H9 (cell line): ENCODE results near the gene TNC. TPM values are rescaled to one million over a fixed set of nuclear protein-coding genes. Genes with fewer than 3 reads are reported as not detected.

Experiments used
- DNase-seq: peaks from one replicate; pipeline ENCODE4 v3.0.0-alpha.2; 2017
- H2AFZ ChIP-seq: one replicate; pipeline ENCODE4 v1.6.1; 2013; ENCODE audit warnings: mild to moderate bottlenecking, low read length, control low read depth, moderate library complexity
- H2AK5ac ChIP-seq: 2 replicates; pipeline ENCODE4 v1.6.1; 2013; ENCODE audit warnings: low read length, control low read depth, mixed read lengths; ENCODE audit not compliant: insufficient read length
- H2BK120ac ChIP-seq: one replicate; pipeline ENCODE4 v1.6.1; 2013; ENCODE audit warnings: low read depth, mild to moderate bottlenecking, low read length, control low read depth, inconsistent platforms; ENCODE audit not compliant: poor library complexity, severe bottlenecking
- H2BK12ac ChIP-seq: 2 replicates; pipeline ENCODE4 v1.6.1; 2013; ENCODE audit warnings: low read length, control low read depth, mixed read lengths, low read depth; ENCODE audit not compliant: insufficient read length
- H2BK15ac ChIP-seq: 2 replicates; pipeline ENCODE4 v1.6.1; 2013; ENCODE audit warnings: low read depth, low read length, control low read depth
- H2BK20ac ChIP-seq: one replicate; pipeline ENCODE4 v1.6.1; 2013; ENCODE audit warnings: low read depth, mild to moderate bottlenecking, low read length, control low read depth, inconsistent platforms; ENCODE audit not compliant: poor library complexity, severe bottlenecking
- H2BK5ac ChIP-seq: 2 replicates; pipeline ENCODE4 v1.6.1; 2013; ENCODE audit warnings: low read length, control low read depth, mixed read lengths; ENCODE audit not compliant: insufficient read length
- H3K14ac ChIP-seq: 2 replicates; pipeline ENCODE4 v1.6.1; 2013; ENCODE audit warnings: low read length, control low read depth; ENCODE audit not compliant: insufficient read depth
- H3K18ac ChIP-seq: 2 replicates; pipeline ENCODE4 v1.6.1; 2013; ENCODE audit warnings: low read depth, mild to moderate bottlenecking, mixed read lengths, low read length, control low read depth; ENCODE audit not compliant: insufficient read length
- H3K23ac ChIP-seq: 2 replicates; pipeline ENCODE4 v1.6.1; 2013; ENCODE audit warnings: low read length, control low read depth, mixed read lengths, low read depth; ENCODE audit not compliant: insufficient read length
- H3K23me2 ChIP-seq: 2 replicates; pipeline ENCODE4 v1.6.1; 2013; ENCODE audit warnings: low read depth, mild to moderate bottlenecking, mixed read lengths, low read length, control low read depth; ENCODE audit not compliant: insufficient read length, poor library complexity, severe bottlenecking
- H3K27ac ChIP-seq: 2 replicates; pipeline ENCODE4 v1.5.1; 2013; ENCODE audit warnings: low read length, control low read depth, mixed read lengths, low read depth; ENCODE audit not compliant: insufficient read length
- H3K27me3 ChIP-seq: 2 replicates; pipeline ENCODE4 v1.6.1; 2013; ENCODE audit warnings: low read length, control low read depth, inconsistent platforms; ENCODE audit not compliant: insufficient read depth
- H3K4ac ChIP-seq: 2 replicates; pipeline ENCODE4 v1.6.1; 2013; ENCODE audit warnings: low read depth, mild to moderate bottlenecking, control low read depth, inconsistent platforms, low read length, moderate library complexity
- H3K4me1 ChIP-seq: 2 replicates; pipeline ENCODE4 v1.6.1; 2013; ENCODE audit warnings: low read length, control low read depth, inconsistent platforms; ENCODE audit not compliant: insufficient read depth
- H3K4me2 ChIP-seq: 2 replicates; pipeline ENCODE4 v1.6.1; 2013; ENCODE audit warnings: low read length, control low read depth, mixed read lengths; ENCODE audit not compliant: insufficient read length, insufficient read depth
- H3K56ac ChIP-seq: 2 replicates; pipeline ENCODE4 v1.6.1; 2013; ENCODE audit warnings: low read depth, mild to moderate bottlenecking, mixed read lengths, low read length, control low read depth; ENCODE audit not compliant: insufficient read length
- H3K79me1 ChIP-seq: 2 replicates; pipeline ENCODE4 v1.6.1; 2013; ENCODE audit warnings: low read depth, mild to moderate bottlenecking, moderate library complexity, low read length, control low read depth, inconsistent platforms; ENCODE audit not compliant: insufficient read depth, poor library complexity, severe bottlenecking
- H3K79me2 ChIP-seq: 2 replicates; pipeline ENCODE4 v1.6.1; 2013; ENCODE audit warnings: low read length, control low read depth, inconsistent platforms; ENCODE audit not compliant: insufficient read depth
- H3K9ac ChIP-seq: 2 replicates; pipeline ENCODE4 v1.6.1; 2013; ENCODE audit warnings: low read length, control low read depth, mixed read lengths; ENCODE audit not compliant: insufficient read length; ENCODE audit errors: extremely low read depth
- H3K9me3 ChIP-seq: one replicate; pipeline ENCODE4 v1.6.1; 2013; ENCODE audit warnings: low read depth, low read length, inconsistent platforms; ENCODE audit not compliant: control insufficient read depth
- H3T11ph ChIP-seq: one replicate; pipeline ENCODE4 v1.6.1; 2013; ENCODE audit warnings: mild to moderate bottlenecking, low read length, control low read depth, inconsistent platforms
- H4K20me1 ChIP-seq: one replicate; pipeline ENCODE4 v1.6.1; 2013; ENCODE audit not compliant: control insufficient read depth, insufficient read length, insufficient read depth
- H4K5ac ChIP-seq: 2 replicates; pipeline ENCODE4 v1.6.1; 2013; ENCODE audit warnings: low read depth, mild to moderate bottlenecking, mixed read lengths, low read length, control low read depth; ENCODE audit not compliant: insufficient read length
- H4K8ac ChIP-seq: replicated peaks from 2 replicates; pipeline ENCODE4 v1.6.1; 2013; ENCODE audit warnings: low read length, control low read depth, mixed read lengths, low read depth; ENCODE audit not compliant: insufficient read length
- H4K91ac ChIP-seq: 2 replicates; pipeline ENCODE4 v1.6.1; 2013; ENCODE audit warnings: low read depth, mild to moderate bottlenecking, moderate library complexity, mixed read lengths, low read length, control low read depth; ENCODE audit not compliant: insufficient read length
- H3K27ac Mint-ChIP-seq, 3 experiments: 2 replicates in 2 of 3; 3 replicates in 1 of 3; pipeline ENCODE4 v1.8.0; 2020 to 2021; ENCODE audit warnings: mixed read lengths in 3 of 3, mild to moderate bottlenecking in 1 of 3, moderate library complexity in 1 of 3
- H3K27me3 Mint-ChIP-seq: 2 replicates; pipeline ENCODE4 v1.8.0; 2021; ENCODE audit warnings: low read depth, mild to moderate bottlenecking, moderate library complexity, mixed read lengths
- H3K36me3 Mint-ChIP-seq, 3 experiments: 2 replicates in 2 of 3; 3 replicates in 1 of 3; pipeline ENCODE4 v1.8.0; 2020 to 2021; ENCODE audit warnings: low read depth in 3 of 3, mixed read lengths in 3 of 3; ENCODE audit not compliant: insufficient read depth in 1 of 3
- H3K4me1 Mint-ChIP-seq, 2 experiments: 2 replicates each; pipeline ENCODE4 v1.8.0; 2020; ENCODE audit warnings: mixed read lengths in 2 of 2
- H3K4me3 Mint-ChIP-seq, 2 experiments: 2 replicates in 1 of 2; 3 replicates in 1 of 2; pipeline ENCODE4 v1.8.0; 2020 to 2021; ENCODE audit warnings: mild to moderate bottlenecking in 2 of 2, mixed read lengths in 2 of 2, moderate library complexity in 1 of 2
- H3K9me3 Mint-ChIP-seq, 2 experiments: 2 replicates in 1 of 2; 3 replicates in 1 of 2; pipeline ENCODE4 v1.8.0; 2020; ENCODE audit warnings: mild to moderate bottlenecking in 2 of 2, mixed read lengths in 2 of 2, moderate library complexity in 1 of 2
- WGBS: extraction: QIAGEN DNeasy Blood & Tissue Kit; methylation state at CpG from one replicate; pipeline ENCODE4 v1.1.7; 2013; ENCODE audit warnings: missing lambda C conversion rate, low lambda C conversion rate, mixed read lengths; ENCODE audit not compliant: insufficient read length; ENCODE audit errors: extremely low coverage; 5-methylcytosine and 5-hydroxymethylcytosine counted together
- total RNA-seq: library from RNA; stranded (reverse); gene quantifications from 2 replicates; pipeline ENCODE4 v1.2.1, GENCODE V29; 2021
- TF ChIP-seq, protein P1 (sequence below): fragments of 200-600 bp; sonication (generic); conservative IDR thresholded peaks from 3 replicates; pipeline ENCODE4 v1.8.0; 2021; ENCODE audit warnings: antibody characterized with exemption, mild to moderate bottlenecking

The TNC gene
- total RNA-seq, 1 experiment from 2014 or later, result 0.63 TPM

DNA sequence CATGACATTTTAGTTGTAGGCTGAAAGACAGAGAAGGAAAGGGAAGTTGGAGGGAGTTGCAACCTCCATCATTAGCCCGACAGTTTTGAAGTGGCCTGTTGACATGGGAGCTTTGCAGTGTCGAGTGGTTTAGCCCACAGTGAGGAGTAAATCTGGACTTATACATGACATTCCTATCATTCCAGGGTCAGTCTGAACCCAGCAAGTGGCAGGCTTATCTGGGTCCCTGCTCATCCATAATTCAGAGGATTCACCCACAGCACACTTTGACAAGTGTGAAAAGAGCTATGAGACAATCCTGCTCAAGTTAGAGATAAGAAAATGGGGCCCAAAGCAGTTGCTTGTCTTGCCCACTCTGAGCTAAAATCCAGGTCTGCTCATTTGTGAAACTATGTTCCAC is 8.4 kb upstream of the TNC start:
- H3K4me1 ChIP-seq, result no peaks in the 10 kb centered on the region
- no peak overlapping the region for H4K91ac ChIP-seq
- Mint-ChIP-seq H3K4me3 (no peak overlapping the region), H3K9me3 (peaks cover 8% of the 10 kb centered on the region in 2 experiments), H3K27me3 (peaks cover 56% of the 10 kb centered on the region), H3K27ac (no peak overlapping the region; a peak in 1 of 7 replicates), H3K36me3 (peaks cover 6 to 7% (median 6%) of the 10 kb centered on the region in 3 experiments; a peak in 6 of 7 replicates), H3K4me1 (peaks cover 2 to 14% of the 10 kb centered on the region in 2 experiments; a peak in 3 of 4 replicates)
- H2BK12ac ChIP-seq, result no peak overlapping the region
- no peak overlapping the region for H3K27ac ChIP-seq
- no peak overlapping the region for H2BK120ac ChIP-seq
- no peak overlapping the region for H4K5ac ChIP-seq
- no peak overlapping the region for H2AFZ ChIP-seq
- no peak overlapping the region for H3K4ac ChIP-seq
- H2BK20ac ChIP-seq, result no peak overlapping the region
- no peaks in the 10 kb centered on the region for H3K79me1 ChIP-seq
- peaks cover 2% of the 10 kb centered on the region; the same call in 1 of the 2 replicates for H3K27me3 ChIP-seq
- DNase-seq, result no peak
- no peak overlapping the region for H3K14ac ChIP-seq
- no peak overlapping the region for H3T11ph ChIP-seq
- H4K8ac ChIP-seq, result no peak overlapping the region
- H2BK15ac ChIP-seq, result no peak overlapping the region
- TF ChIP-seq, protein P1, sequence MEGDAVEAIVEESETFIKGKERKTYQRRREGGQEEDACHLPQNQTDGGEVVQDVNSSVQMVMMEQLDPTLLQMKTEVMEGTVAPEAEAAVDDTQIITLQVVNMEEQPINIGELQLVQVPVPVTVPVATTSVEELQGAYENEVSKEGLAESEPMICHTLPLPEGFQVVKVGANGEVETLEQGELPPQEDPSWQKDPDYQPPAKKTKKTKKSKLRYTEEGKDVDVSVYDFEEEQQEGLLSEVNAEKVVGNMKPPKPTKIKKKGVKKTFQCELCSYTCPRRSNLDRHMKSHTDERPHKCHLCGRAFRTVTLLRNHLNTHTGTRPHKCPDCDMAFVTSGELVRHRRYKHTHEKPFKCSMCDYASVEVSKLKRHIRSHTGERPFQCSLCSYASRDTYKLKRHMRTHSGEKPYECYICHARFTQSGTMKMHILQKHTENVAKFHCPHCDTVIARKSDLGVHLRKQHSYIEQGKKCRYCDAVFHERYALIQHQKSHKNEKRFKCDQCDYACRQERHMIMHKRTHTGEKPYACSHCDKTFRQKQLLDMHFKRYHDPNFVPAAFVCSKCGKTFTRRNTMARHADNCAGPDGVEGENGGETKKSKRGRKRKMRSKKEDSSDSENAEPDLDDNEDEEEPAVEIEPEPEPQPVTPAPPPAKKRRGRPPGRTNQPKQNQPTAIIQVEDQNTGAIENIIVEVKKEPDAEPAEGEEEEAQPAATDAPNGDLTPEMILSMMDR, result no peak
- H3K4me2 ChIP-seq, result no peak overlapping the region
- no peaks in the 10 kb centered on the region for H3K23me2 ChIP-seq
- H3K9me3 ChIP-seq, result no peaks in the 10 kb centered on the region
- H3K79me2 ChIP-seq, result no peaks in the 10 kb centered on the region
- no peaks in the 10 kb centered on the region for H4K20me1 ChIP-seq
- no peak overlapping the region for H3K9ac ChIP-seq
- no CpG with 5 or more reads among the region's 2 CpGs for WGBS
- H3K18ac ChIP-seq, result no peak overlapping the region
- no peak overlapping the region for H2BK5ac ChIP-seq
- H3K56ac ChIP-seq, result no peak overlapping the region
- no peak overlapping the region for H2AK5ac ChIP-seq
- no peak overlapping the region for H3K23ac ChIP-seq
